Panc1 (cell line): ENCODE results near the gene GLT8D2. TPM values are rescaled to one million over a fixed set of nuclear protein-coding genes. Genes with fewer than 3 reads are reported as not detected.
"Not testable (repeated sequence)": the region's sequence is repeated elsewhere in the genome, so short reads cannot be mapped to it uniquely, and the experiment has no call there.

Source experiments
- ATAC-seq: fragments of 200-7000 bp; cut with Tn5 transposase; 2 replicates; pipeline ENCODE4 v1.9.1; 2020; ENCODE audit warnings: mild to moderate bottlenecking, moderate library complexity
- BruUV-seq: library from RNA; stranded (reverse); fragments of 400-500 nt; replicated peaks from 2 replicates; lab custom pipeline; 2021; lab: Mats Ljungman, UMichigan
- CTCF ChIA-PET: fragments of 300-600 bp; sonication (Branson Sonifier 250); formaldehyde crosslinking; loops from one replicate; lab custom pipeline; 2022; ENCODE audit warnings: antibody characterized with exemption; lab: Charles Lee
- POLR2A ChIA-PET: fragments of 300-600 bp; sonication (Branson Sonifier 250); formaldehyde crosslinking; loops from one replicate; lab custom pipeline; 2022; ENCODE audit warnings: antibody characterized with exemption; lab: Charles Lee
- DNase-seq: peaks from one replicate; pipeline ENCODE4 v3.0.0-alpha.2; 2010; ENCODE audit warnings: low read depth, low spot score
- H3K27ac ChIP-seq: 2 replicates; pipeline ENCODE4 v1.5.1; 2011; ENCODE audit warnings: mild to moderate bottlenecking, low read length, inconsistent platforms
- H3K27me3 ChIP-seq: fragments of 200-500 bp; sonication (Bioruptor generic); 2 replicates; pipeline ENCODE4 v1.6.0; 2014; ENCODE audit warnings: low read length, inconsistent platforms; ENCODE audit not compliant: control insufficient read depth, insufficient read depth
- H3K36me3 ChIP-seq: fragments of 200-500 bp; sonication (Bioruptor generic); 2 replicates; pipeline ENCODE4 v1.5.1; 2014; ENCODE audit warnings: inconsistent platforms, mild to moderate bottlenecking, low read length, moderate library complexity; ENCODE audit not compliant: control insufficient read depth, insufficient read depth
- H3K4me1 ChIP-seq: 2 replicates; pipeline ENCODE4 v1.5.1; 2011; ENCODE audit warnings: inconsistent platforms, mild to moderate bottlenecking, low read length, moderate library complexity; ENCODE audit not compliant: control insufficient read depth, insufficient read depth
- H3K4me3 ChIP-seq, 2 experiments: 2 replicates each; pipeline ENCODE4 v1.5.1; 2011 to 2012; ENCODE audit warnings: low read depth in 2 of 2, low read length in 2 of 2, mild to moderate bottlenecking in 2 of 2, inconsistent platforms in 1 of 2, moderate library complexity in 1 of 2
- H3K9me3 ChIP-seq: fragments of 200-500 bp; sonication (Bioruptor generic); 2 replicates; pipeline ENCODE4 v1.5.1; 2014; ENCODE audit warnings: low read depth, mild to moderate bottlenecking, inconsistent platforms, low read length, moderate library complexity; ENCODE audit not compliant: control insufficient read depth, insufficient read depth
- POLR2AphosphoS5 ChIP-seq: IDR thresholded peaks from 2 replicates; pipeline ENCODE4 v1.6.1; 2012; ENCODE audit warnings: mild to moderate bottlenecking, low read depth, low read length, moderate library complexity
- SIN3A ChIP-seq: IDR thresholded peaks from 2 replicates; pipeline ENCODE4 v1.6.1; 2012; ENCODE audit warnings: low read depth, mild to moderate bottlenecking, low read length, moderate library complexity, borderline replicate concordance; ENCODE audit not compliant: insufficient read depth
- TCF7L2 ChIP-seq: IDR thresholded peaks from 2 replicates; pipeline ENCODE4 v1.6.1; 2011; ENCODE audit warnings: mild to moderate bottlenecking, low read depth, low read length, inconsistent platforms
- in situ Hi-C: cut with HindIII; loops from 2 replicates; pipeline ENCODE4 v1.10.0; 2016; ENCODE audit warnings: low sequenced_read_pairs, low pct_unique_long_range_greater_than_20kb
- intact Hi-C: fragments of 100-400 bp; cut with micrococcal nuclease; formaldehyde crosslinking; loops from one replicate; pipeline ENCODE4 v1.10.0; 2022; ENCODE audit not compliant: unreplicated experiment
- total RNA-seq: library from RNA; stranded (reverse); gene quantifications from one replicate; pipeline ENCODE4 v1.2.1, GENCODE V29; 2021; ENCODE audit not compliant: unreplicated experiment
- TF ChIP-seq, protein P1 (sequence below), 2 experiments: IDR thresholded peaks; 2 replicates each; pipeline ENCODE4 v1.6.1; 2011 to 2012; ENCODE audit warnings: low read depth in 2 of 2, control low read depth in 1 of 2, low read length in 1 of 2, mild to moderate bottlenecking in 1 of 2, moderate library complexity in 1 of 2; ENCODE audit not compliant: insufficient read depth in 1 of 2
- TF ChIP-seq, protein P2 (sequence below): fragments of 450-650 bp; IDR thresholded peaks from 2 replicates; pipeline ENCODE4 v1.5.1; 2017; ENCODE audit warnings: mild to moderate bottlenecking

The GLT8D2 gene
- total RNA-seq, 1 experiment from 2014 or later: 0.54 TPM

DNA sequence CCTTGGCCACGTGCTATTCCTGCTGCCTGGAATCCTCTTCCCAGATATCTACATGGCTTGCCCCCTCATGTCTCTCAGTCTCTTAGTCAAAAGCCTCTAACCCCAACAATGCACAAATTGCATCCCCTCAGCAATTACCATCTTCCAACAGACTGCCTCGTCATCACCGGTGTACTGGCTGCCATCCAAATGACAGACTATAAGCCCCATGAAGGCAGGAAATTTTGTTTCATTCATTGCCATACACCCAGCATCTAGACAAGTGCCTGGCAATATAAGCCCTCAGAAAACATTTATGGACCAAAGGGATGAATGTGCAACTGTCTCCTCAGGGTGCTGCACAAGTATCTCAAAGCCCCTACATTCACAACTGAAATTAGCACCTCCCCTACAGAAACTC lies 5.8 kb downstream of the GLT8D2 start:
- H3K9me3 ChIP-seq: no peaks in the 10 kb centered on the region
- ChIA-PET CTCF (no interaction called here), POLR2A (no interaction called here)
- no peaks in the 10 kb centered on the region for H3K36me3 ChIP-seq
- TF ChIP-seq, protein P1, sequence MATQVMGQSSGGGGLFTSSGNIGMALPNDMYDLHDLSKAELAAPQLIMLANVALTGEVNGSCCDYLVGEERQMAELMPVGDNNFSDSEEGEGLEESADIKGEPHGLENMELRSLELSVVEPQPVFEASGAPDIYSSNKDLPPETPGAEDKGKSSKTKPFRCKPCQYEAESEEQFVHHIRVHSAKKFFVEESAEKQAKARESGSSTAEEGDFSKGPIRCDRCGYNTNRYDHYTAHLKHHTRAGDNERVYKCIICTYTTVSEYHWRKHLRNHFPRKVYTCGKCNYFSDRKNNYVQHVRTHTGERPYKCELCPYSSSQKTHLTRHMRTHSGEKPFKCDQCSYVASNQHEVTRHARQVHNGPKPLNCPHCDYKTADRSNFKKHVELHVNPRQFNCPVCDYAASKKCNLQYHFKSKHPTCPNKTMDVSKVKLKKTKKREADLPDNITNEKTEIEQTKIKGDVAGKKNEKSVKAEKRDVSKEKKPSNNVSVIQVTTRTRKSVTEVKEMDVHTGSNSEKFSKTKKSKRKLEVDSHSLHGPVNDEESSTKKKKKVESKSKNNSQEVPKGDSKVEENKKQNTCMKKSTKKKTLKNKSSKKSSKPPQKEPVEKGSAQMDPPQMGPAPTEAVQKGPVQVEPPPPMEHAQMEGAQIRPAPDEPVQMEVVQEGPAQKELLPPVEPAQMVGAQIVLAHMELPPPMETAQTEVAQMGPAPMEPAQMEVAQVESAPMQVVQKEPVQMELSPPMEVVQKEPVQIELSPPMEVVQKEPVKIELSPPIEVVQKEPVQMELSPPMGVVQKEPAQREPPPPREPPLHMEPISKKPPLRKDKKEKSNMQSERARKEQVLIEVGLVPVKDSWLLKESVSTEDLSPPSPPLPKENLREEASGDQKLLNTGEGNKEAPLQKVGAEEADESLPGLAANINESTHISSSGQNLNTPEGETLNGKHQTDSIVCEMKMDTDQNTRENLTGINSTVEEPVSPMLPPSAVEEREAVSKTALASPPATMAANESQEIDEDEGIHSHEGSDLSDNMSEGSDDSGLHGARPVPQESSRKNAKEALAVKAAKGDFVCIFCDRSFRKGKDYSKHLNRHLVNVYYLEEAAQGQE (IDR thresholded peaks at IDR 0.05; ENCODE audit: insufficient read depth in 1 of 2, low read depth in 2 of 2, low read length in 1 of 2): no peak
- TF ChIP-seq POLR2AphosphoS5: no peak
- TF ChIP-seq, protein P2, sequence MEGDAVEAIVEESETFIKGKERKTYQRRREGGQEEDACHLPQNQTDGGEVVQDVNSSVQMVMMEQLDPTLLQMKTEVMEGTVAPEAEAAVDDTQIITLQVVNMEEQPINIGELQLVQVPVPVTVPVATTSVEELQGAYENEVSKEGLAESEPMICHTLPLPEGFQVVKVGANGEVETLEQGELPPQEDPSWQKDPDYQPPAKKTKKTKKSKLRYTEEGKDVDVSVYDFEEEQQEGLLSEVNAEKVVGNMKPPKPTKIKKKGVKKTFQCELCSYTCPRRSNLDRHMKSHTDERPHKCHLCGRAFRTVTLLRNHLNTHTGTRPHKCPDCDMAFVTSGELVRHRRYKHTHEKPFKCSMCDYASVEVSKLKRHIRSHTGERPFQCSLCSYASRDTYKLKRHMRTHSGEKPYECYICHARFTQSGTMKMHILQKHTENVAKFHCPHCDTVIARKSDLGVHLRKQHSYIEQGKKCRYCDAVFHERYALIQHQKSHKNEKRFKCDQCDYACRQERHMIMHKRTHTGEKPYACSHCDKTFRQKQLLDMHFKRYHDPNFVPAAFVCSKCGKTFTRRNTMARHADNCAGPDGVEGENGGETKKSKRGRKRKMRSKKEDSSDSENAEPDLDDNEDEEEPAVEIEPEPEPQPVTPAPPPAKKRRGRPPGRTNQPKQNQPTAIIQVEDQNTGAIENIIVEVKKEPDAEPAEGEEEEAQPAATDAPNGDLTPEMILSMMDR: no peak
- no peak for TF ChIP-seq TCF7L2
- no peak for TF ChIP-seq SIN3A
- peaks cover 3% of the 10 kb centered on the region; the same call in 1 of the 2 replicates for H3K27me3 ChIP-seq
- intact Hi-C loops (no loop called here), in situ Hi-C loops (no loop called here)
- peaks cover 5% of the 10 kb centered on the region for H3K4me1 ChIP-seq
- DNase-seq (no peak), ATAC-seq (no peak)
- no TSS peak for BruUV-seq
- H3K4me3 ChIP-seq: no peak overlapping the region
- no peak overlapping the region for H3K27ac ChIP-seq

DNA sequence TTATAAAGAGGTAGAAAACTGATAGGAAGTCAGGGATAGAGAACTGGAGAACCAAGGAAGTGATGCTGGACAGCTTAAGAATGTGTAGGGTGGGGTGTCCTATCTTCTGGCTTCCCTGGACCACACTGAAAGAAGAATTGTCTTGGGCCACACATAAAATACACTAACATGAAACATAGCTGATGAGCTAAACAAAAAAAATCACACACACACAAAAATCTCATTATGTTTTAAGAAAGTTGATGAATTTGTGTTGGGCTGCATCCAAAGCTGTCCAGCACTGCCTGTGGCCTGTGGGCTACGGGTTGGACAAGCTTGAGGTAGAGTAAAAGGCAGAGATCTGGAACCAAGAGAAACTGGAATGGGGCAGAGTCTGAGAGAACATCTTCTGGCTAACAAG lies 7.4 kb downstream of the GLT8D2 start:
- Histone ChIP-seq H3K4me3 (no peak overlapping the region), H3K27me3 (peaks cover 3% of the 10 kb centered on the region; the same call in 1 of the 2 replicates), H3K9me3 (no peaks in the 10 kb centered on the region), H3K4me1 (no peaks in the 10 kb centered on the region), H3K36me3 (no peaks in the 10 kb centered on the region), H3K27ac (no peak overlapping the region)
- ChIA-PET CTCF (no interaction called here), POLR2A (no interaction called here)
- DNase-seq (no peak), ATAC-seq (no peak)
- no TSS peak for BruUV-seq
- in situ Hi-C loops: no loop called here
- TF ChIP-seq, protein P2: no peak
- TF ChIP-seq, protein P1 (IDR thresholded peaks at IDR 0.05; ENCODE audit: insufficient read depth in 1 of 2, low read depth in 2 of 2, low read length in 1 of 2): peak in 1 of 2 experiments; percentile 53; a peak in 2 of 4 replicates
- no peak for TF ChIP-seq SIN3A
- intact Hi-C loops: no loop called here

- in situ Hi-C loops, intact Hi-C loops, POLR2A ChIA-PET, H3K9me3 ChIP-seq, DNase-seq, H3K4me1 ChIP-seq, BruUV-seq, H3K27ac ChIP-seq, H3K4me3 ChIP-seq, CTCF ChIA-PET, H3K27me3 ChIP-seq, ATAC-seq, H3K36me3 ChIP-seq: not testable (repeated sequence)
Observed at GRCh38 chr12:104039769-104040168, 10.2 kb downstream of the GLT8D2 start.

GRCh38 chr12:104036143-104036542 lies 13.8 kb downstream of the GLT8D2 start:
- H3K4me3 ChIP-seq, H3K9me3 ChIP-seq, BruUV-seq, H3K27me3 ChIP-seq, CTCF ChIA-PET, DNase-seq, H3K4me1 ChIP-seq, in situ Hi-C loops, ATAC-seq, intact Hi-C loops, H3K27ac ChIP-seq, H3K36me3 ChIP-seq: not testable (repeated sequence)
- POLR2A ChIA-PET: interaction anchor here (0.5 kb wide), 1 partner anchor 44 kb away, joined by 10 read pairs; no protein-coding TSS in a partner anchor
